Endothelial cell of umbilical vein (primary cell): Measurements from ENCODE around the gene ZMIZ1.

Experiments
- CTCF ChIP-seq, 2 donors: IDR thresholded peaks; 1 replicate in 1 of 2; 2 replicates in 1 of 2; pipeline ENCODE4 v1.5.1; 2011; ENCODE audit warnings: low read length in 2 of 2, mild to moderate bottlenecking in 2 of 2, moderate library complexity in 2 of 2, control low read depth in 1 of 2, inconsistent platforms in 1 of 2, low read depth in 1 of 2; ENCODE audit not compliant: insufficient read depth in 1 of 2; ENCODE audit errors: extremely low read depth in 1 of 2
- EZH2 ChIP-seq: IDR thresholded peaks from 2 replicates; pipeline ENCODE4 v1.6.1; 2012; ENCODE audit warnings: borderline replicate concordance, low read depth, mild to moderate bottlenecking, moderate library complexity, low read length, inconsistent platforms; ENCODE audit not compliant: severe bottlenecking
- GATA2 ChIP-seq: IDR thresholded peaks from 2 replicates; pipeline ENCODE4 v1.7.0; 2011; ENCODE audit warnings: low read depth, mild to moderate bottlenecking, moderate library complexity, mixed read lengths, low read length; ENCODE audit not compliant: insufficient read length, insufficient read depth
- JUN ChIP-seq: IDR thresholded peaks from 2 replicates; pipeline ENCODE4 v1.6.1; 2011; ENCODE audit warnings: borderline replicate concordance, low read depth; ENCODE audit not compliant: insufficient read length, insufficient read depth
- POLR2A ChIP-seq: IDR thresholded peaks from 2 replicates; pipeline ENCODE4 v1.6.1; 2012; ENCODE audit warnings: low read depth, mild to moderate bottlenecking, control low read depth, low read length
- POLR2AphosphoS5 ChIP-seq: IDR thresholded peaks from 2 replicates; pipeline ENCODE4 v1.6.1; 2012; ENCODE audit warnings: low read depth, mild to moderate bottlenecking, control low read depth, low read length, moderate library complexity; ENCODE audit not compliant: insufficient read depth

DNA sequence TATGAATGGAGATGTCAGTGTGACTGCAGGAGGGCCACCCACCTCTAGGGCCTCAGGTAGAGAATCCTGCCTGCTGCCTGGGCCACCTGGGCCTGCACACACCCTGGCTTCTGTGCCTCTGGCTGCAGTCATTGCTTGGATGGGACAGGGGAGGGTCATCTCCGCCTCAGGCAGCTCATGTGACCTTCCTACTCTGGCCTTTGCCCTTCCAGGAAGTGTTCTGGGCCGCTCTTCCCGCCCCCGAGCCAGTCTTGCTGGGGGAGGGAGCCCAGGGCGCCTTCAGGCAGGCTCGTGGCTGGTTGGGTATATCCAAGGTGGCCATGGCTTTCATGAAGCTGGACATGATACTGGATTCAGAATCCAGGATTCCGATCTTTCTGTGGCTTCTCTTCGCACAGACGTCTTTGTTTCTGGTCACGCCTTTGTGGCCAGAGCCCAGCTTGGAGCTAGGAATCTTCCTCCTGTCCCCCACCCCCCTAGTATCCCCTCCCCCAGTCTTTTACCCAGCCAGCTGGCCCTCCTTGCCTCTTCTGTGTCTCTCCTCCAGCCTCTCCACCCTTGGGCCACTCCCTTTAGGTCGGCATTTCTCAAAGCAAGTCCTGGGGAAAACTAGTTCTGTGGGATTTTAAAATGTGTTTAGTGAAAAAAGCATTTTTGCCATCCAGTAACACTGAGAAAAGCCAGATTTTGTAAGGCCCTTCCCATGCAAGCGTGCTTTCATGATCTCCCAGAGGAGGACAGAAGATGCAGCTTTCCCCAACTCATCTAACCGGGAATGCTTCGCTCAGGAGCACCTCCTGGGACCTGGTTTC is 119.6 kb downstream of the ZMIZ1 start:
- TF ChIP-seq JUN = no peak
- no peak for TF ChIP-seq POLR2AphosphoS5
- TF ChIP-seq CTCF (IDR thresholded peaks at IDR 0.05; ENCODE audit: extremely low read depth in 1 of 2, insufficient read depth in 1 of 2, low read depth in 1 of 2, low read length in 2 of 2) = no peak
- TF ChIP-seq GATA2 = no peak
- TF ChIP-seq EZH2 = no peak
- no peak for TF ChIP-seq POLR2A
